Keratinocyte (primary cell): Measurements from ENCODE around the gene PSD4. TPM values are rescaled to one million over a fixed set of nuclear protein-coding genes. Genes with fewer than 3 reads are reported as not detected.
A peak's percentile ranks its signal among the peaks of the same experiment; 100 is the strongest.

Source experiments
- DNase-seq: peaks from one replicate; pipeline ENCODE4 v3.0.0-alpha.2; 2011; ENCODE audit warnings: low read depth, missing footprints, low spot score
- FAIRE-seq: peaks from 2 replicates; lab custom pipeline; 2011; peaks lifted over from hg19 to GRCh38; lab: Jason Lieb, UNC
- H2AFZ ChIP-seq: 2 replicates; pipeline ENCODE4 v1.6.0; 2012; ENCODE audit warnings: low read length, control low read depth, inconsistent platforms; ENCODE audit not compliant: control insufficient read depth
- H3K27ac ChIP-seq: 2 replicates; pipeline ENCODE4 v1.5.1; 2011; ENCODE audit warnings: low read length; ENCODE audit not compliant: control insufficient read depth, insufficient read depth
- H3K27me3 ChIP-seq: 3 replicates; pipeline ENCODE4 v1.6.0; 2011; ENCODE audit warnings: low read length; ENCODE audit not compliant: control insufficient read depth, insufficient read depth; ENCODE audit errors: extremely low read depth
- H3K36me3 ChIP-seq, 2 experiments: 2 replicates in 1 of 2; 3 replicates in 1 of 2; pipeline ENCODE4 v1.5.1; 2011; ENCODE audit warnings: low read length in 2 of 2, mild to moderate bottlenecking in 1 of 2; ENCODE audit not compliant: control insufficient read depth in 2 of 2, insufficient read depth in 2 of 2; ENCODE audit errors: extremely low read depth in 1 of 2
- H3K4me1 ChIP-seq: 3 replicates; pipeline ENCODE4 v1.5.1; 2011; ENCODE audit warnings: low read length; ENCODE audit not compliant: control insufficient read depth, insufficient read depth; ENCODE audit errors: extremely low read depth
- H3K4me2 ChIP-seq: 3 replicates; pipeline ENCODE4 v1.6.0; 2011; ENCODE audit warnings: low read depth, low read length; ENCODE audit not compliant: control insufficient read depth, insufficient read depth; ENCODE audit errors: extremely low read depth
- H3K4me3 ChIP-seq, 3 experiments: fragments of 200-600 bp in 1 of 3; sonication (generic) in 1 of 3; 2 replicates in 2 of 3; 3 replicates in 1 of 3; pipeline ENCODE4 v1.5.1; 2011 to 2016; ENCODE audit warnings: low read length in 3 of 3, mild to moderate bottlenecking in 3 of 3, control low read depth in 2 of 3, inconsistent platforms in 1 of 3, low read depth in 1 of 3, mixed read lengths in 1 of 3, mixed run types in 1 of 3, moderate library complexity in 1 of 3; ENCODE audit not compliant: control insufficient read depth in 2 of 3, insufficient read depth in 2 of 3; ENCODE audit errors: extremely low read depth in 1 of 3
- H3K79me2 ChIP-seq: 2 replicates; pipeline ENCODE4 v1.6.0; 2012; ENCODE audit warnings: low read length; ENCODE audit not compliant: control insufficient read depth, insufficient read depth
- H3K9ac ChIP-seq: 3 replicates; pipeline ENCODE4 v1.6.0; 2011; ENCODE audit warnings: low read length; ENCODE audit not compliant: control insufficient read depth, insufficient read depth; ENCODE audit errors: extremely low read depth
- H3K9me1 ChIP-seq: 3 replicates; pipeline ENCODE4 v1.6.0; 2011; ENCODE audit warnings: low read length; ENCODE audit not compliant: control insufficient read depth, insufficient read depth; ENCODE audit errors: extremely low read depth
- H3K9me3 ChIP-seq: 2 replicates; pipeline ENCODE4 v1.5.1; 2012; ENCODE audit warnings: low read depth, low read length; ENCODE audit not compliant: control insufficient read depth
- H4K20me1 ChIP-seq: 3 replicates; pipeline ENCODE4 v1.6.0; 2011; ENCODE audit warnings: low read length; ENCODE audit not compliant: control insufficient read depth, insufficient read depth; ENCODE audit errors: extremely low read depth
- CTCF ChIP-seq, 3 experiments: IDR thresholded peaks in 1 of 3; conservative IDR thresholded peaks in 1 of 3; optimal IDR thresholded peaks in 1 of 3; 2 replicates in 2 of 3; 3 replicates in 1 of 3; pipeline versions ENCODE3 to v1.5.1; 2011; ENCODE audit warnings: low read length in 3 of 3, mild to moderate bottlenecking in 3 of 3, moderate library complexity in 2 of 3, control low read depth in 1 of 3, inconsistent platforms in 1 of 3; ENCODE audit not compliant: insufficient read depth in 2 of 3; ENCODE audit errors: extremely low read depth in 1 of 3
- EZH2 ChIP-seq: IDR thresholded peaks from one replicate; pipeline ENCODE4 v1.6.1; 2012; ENCODE audit warnings: inconsistent platforms, mild to moderate bottlenecking, low read length, moderate library complexity
- dilution Hi-C: fragments of 300-500 bp; cut with MboI; formaldehyde crosslinking; loops from one replicate; pipeline ENCODE4 v1.7.0; 2020; ENCODE audit warnings: low sequenced_read_pairs; ENCODE audit not compliant: extremely low pct_ligation_motif_present
- polyA plus RNA-seq, 5 experiments: library from polyadenylated mRNA; depleted of rRNA in 3 of 5; stranded (reverse) in 3 of 5; stranded (forward) in 1 of 5; unstranded in 1 of 5; fragments of >200 nt; gene quantifications; 1 replicate in 1 of 5; 2 replicates in 3 of 5; 3 replicates in 1 of 5; pipeline versions ENCODE4 v1.2.1 to v1.2.3, GENCODE V29; 2011 to 2012; ENCODE audit warnings: missing spikeins in 2 of 5, low read depth in 1 of 5, low replicate concordance in 1 of 5

Gene PSD4
- polyA plus RNA-seq, 1 donor (not counting 4 experiments of a cell fraction or from before 2014, with no cell fraction given) = 11.1 TPM

- H3K79me2 ChIP-seq = no peaks in the 10 kb centered on the region
- H3K9me3 ChIP-seq = no peaks in the 10 kb centered on the region
- H3K27ac ChIP-seq = peak overlapping the region; percentile 33
Measured at GRCh38 chr2:113248997-113249770, 75.4 kb downstream of the PSD4 start.

GRCh38 chr2:113251118-113251517 is 77.3 kb downstream of the PSD4 start:
- TF ChIP-seq CTCF (optimal IDR thresholded peaks at IDR 0.05 in 1 of 3, IDR thresholded peaks at IDR 0.05 in 1 of 3, conservative IDR thresholded peaks at IDR 0.05 in 1 of 3; ENCODE audit: extremely low read depth in 1 of 3, insufficient read depth in 2 of 3, low read length in 3 of 3) = no peak
- TF ChIP-seq EZH2 = no peak
- H4K20me1 ChIP-seq = no peaks in the 10 kb centered on the region
- H3K4me1 ChIP-seq = peaks cover 29% of the 10 kb centered on the region
- H3K4me3 ChIP-seq = no peak overlapping the region
- DNase-seq = no peak
- H3K9ac ChIP-seq = no peak overlapping the region
- H3K4me2 ChIP-seq = no peak overlapping the region
- H2AFZ ChIP-seq = no peak overlapping the region
- H3K79me2 ChIP-seq = no peaks in the 10 kb centered on the region
- H3K9me3 ChIP-seq = no peaks in the 10 kb centered on the region
- FAIRE-seq = no peak
- H3K27me3 ChIP-seq = no peaks in the 10 kb centered on the region
- H3K9me1 ChIP-seq = no peaks in the 10 kb centered on the region
- dilution Hi-C loops = no loop called here
- H3K27ac ChIP-seq = no peak overlapping the region
- no peaks in the 10 kb centered on the region for H3K36me3 ChIP-seq

More at GRCh38 chr2:113248997-113249770, 75.4 kb downstream of the PSD4 start:
- peak; percentile 91 for FAIRE-seq
- peaks cover 36% of the 10 kb centered on the region for H3K4me1 ChIP-seq
- H3K36me3 ChIP-seq = no peaks in the 10 kb centered on the region
- no peak overlapping the region for H3K4me3 ChIP-seq
- no peaks in the 10 kb centered on the region for H3K9me1 ChIP-seq
- no peaks in the 10 kb centered on the region for H4K20me1 ChIP-seq
- H3K9ac ChIP-seq = no peak overlapping the region
- no peaks in the 10 kb centered on the region for H3K27me3 ChIP-seq
- dilution Hi-C loops = no loop called here
- H2AFZ ChIP-seq = peak overlapping the region; percentile 82
- peak overlapping the region; percentile 35 for H3K4me2 ChIP-seq
- TF ChIP-seq CTCF (optimal IDR thresholded peaks at IDR 0.05 in 1 of 3, IDR thresholded peaks at IDR 0.05 in 1 of 3, conservative IDR thresholded peaks at IDR 0.05 in 1 of 3; ENCODE audit: extremely low read depth in 1 of 3, insufficient read depth in 2 of 3, low read length in 3 of 3) (peak in 2 of 3 experiments; percentile 91 to 92), EZH2 (no peak)
- no peak for DNase-seq
